K562 (cell line): Measurements from ENCODE around the gene ATF6B. TPM values are rescaled to one million over a fixed set of nuclear protein-coding genes. Genes with fewer than 3 reads are reported as not detected.

Experiments
- EHMT2 ChIP-seq: fragments of 450-650 bp; IDR thresholded peaks from 2 replicates; pipeline ENCODE4 v1.6.1; 2018; ENCODE audit warnings: antibody characterized with exemption
- ETS2 ChIP-seq: IDR thresholded peaks from 2 replicates; pipeline ENCODE4 v1.6.1; 2016; ENCODE audit warnings: borderline replicate concordance, missing genetic modification characterization, mild to moderate bottlenecking, moderate library complexity, missing compliant biosample characterization; ENCODE audit not compliant: poor library complexity, severe bottlenecking
- HLTF ChIP-seq: fragments of 450-650 bp; IDR thresholded peaks from 2 replicates; pipeline ENCODE4 v1.6.1; 2016
- MAZ ChIP-seq, 2 experiments: fragments of 450-650 bp in 1 of 2; sonication (generic) in 1 of 2; formaldehyde crosslinking; IDR thresholded peaks in 1 of 2; conservative IDR thresholded peaks in 1 of 2; 2 replicates each; pipeline versions ENCODE4 v1.4.0 to v1.5.0; 2020; ENCODE audit warnings: mild to moderate bottlenecking in 1 of 2, missing genetic modification reagents in 1 of 2
- NBN ChIP-seq: fragments of 450-650 bp; IDR thresholded peaks from 2 replicates; pipeline ENCODE4 v1.6.1; 2016; ENCODE audit warnings: low read depth, mild to moderate bottlenecking
- NFIX ChIP-seq: fragments of 250-450 bp; sonication (Bioruptor Pico); IDR thresholded peaks from 2 replicates; pipeline ENCODE4 v1.4.0; 2020; ENCODE audit warnings: low read depth, mild to moderate bottlenecking, moderate library complexity
- PTBP1 ChIP-seq: fragments of 200-400 bp; formaldehyde crosslinking; IDR thresholded peaks from 2 replicates; pipeline ENCODE4 v1.6.1; 2017; ENCODE audit warnings: low read depth, low read length
- RBM14 ChIP-seq: fragments of 200-400 bp; formaldehyde crosslinking; IDR thresholded peaks from 2 replicates; pipeline ENCODE4 v1.6.1; 2018; ENCODE audit warnings: low read depth, mild to moderate bottlenecking, low read length, moderate library complexity, borderline replicate concordance; ENCODE audit not compliant: insufficient read depth
- SAP30 ChIP-seq: fragments of 200-600 bp; sonication (generic); IDR thresholded peaks from 2 replicates; pipeline ENCODE4 v1.6.1; 2012; ENCODE audit warnings: borderline replicate concordance, low read depth, mild to moderate bottlenecking, moderate library complexity, low read length, control low read depth, inconsistent platforms; ENCODE audit not compliant: insufficient read depth, poor library complexity, severe bottlenecking
- SP1 ChIP-seq: sonication (generic); formaldehyde crosslinking; IDR thresholded peaks from 2 replicates; pipeline ENCODE4 v1.8.1; 2022; ENCODE audit warnings: mild to moderate bottlenecking, missing genetic modification reagents
- ZNF282 ChIP-seq: sonication (generic); formaldehyde crosslinking; IDR thresholded peaks from 2 replicates; pipeline ENCODE4 v1.8.1; 2023; ENCODE audit warnings: missing genetic modification reagents
- polyA plus RNA-seq, 8 experiments: library from polyadenylated mRNA; depleted of rRNA in 4 of 8; stranded (reverse) in 5 of 8; unstranded in 3 of 8; fragments of >200 nt; fragmentation: Nextera tagmentation in 2 of 8; fragmentation: Illumina TruSeq in 1 of 8; extraction: Ambion mirVana in 2 of 8; extraction: Trizol in 1 of 8; gene quantifications; 2 replicates each; pipeline versions ENCODE4 v1.2.1 to v1.2.3, GENCODE V29; 2011 to 2014; ENCODE audit warnings: inconsistent platforms in 1 of 8, missing spikeins in 1 of 8
- total RNA-seq, 7 experiments: library from RNA; depleted of rRNA in 6 of 7; stranded (reverse); fragments of >200 nt in 6 of 7; fragmentation: Illumina TruSeq in 2 of 7; extraction: Trizol in 2 of 7; gene quantifications; 2 replicates each; pipeline versions ENCODE4 v1.2.1 to v1.2.3, GENCODE V29; 2011 to 2021; ENCODE audit warnings: low replicate concordance in 1 of 7
- TF ChIP-seq, protein P1 (sequence below): sonication (generic); formaldehyde crosslinking; IDR thresholded peaks from 2 replicates; pipeline ENCODE4 v1.8.1; 2023; ENCODE audit warnings: mild to moderate bottlenecking, missing genetic modification reagents
- TF ChIP-seq, protein P2 (sequence below): fragments of 450-650 bp; IDR thresholded peaks from 2 replicates; pipeline ENCODE4 v1.6.1; 2016; ENCODE audit warnings: missing biosample characterization, missing genetic modification characterization
- TF ChIP-seq, protein P3 (sequence below): fragments of 450-650 bp; IDR thresholded peaks from 2 replicates; pipeline ENCODE4 v1.6.1; 2016; ENCODE audit warnings: mild to moderate bottlenecking
- TF ChIP-seq, protein P4 (sequence below), 2 experiments: fragments of 450-650 bp; conservative IDR thresholded peaks; 2 replicates each; pipeline ENCODE4 v1.6.1; 2017; ENCODE audit warnings: mild to moderate bottlenecking in 2 of 2, moderate library complexity in 2 of 2
- TF ChIP-seq, protein P5 (sequence below): fragments of 450-650 bp; formaldehyde crosslinking; IDR thresholded peaks from 2 replicates; pipeline ENCODE4 v1.4.0; 2020; ENCODE audit warnings: mild to moderate bottlenecking, moderate library complexity

Gene ATF6B
- total and polyA plus RNA-seq, 9 of the 15 experiments (the other 6 are each of a cell fraction or from before 2014, with no cell fraction given): 20.7 to 131 (median 31.7) TPM

DNA sequence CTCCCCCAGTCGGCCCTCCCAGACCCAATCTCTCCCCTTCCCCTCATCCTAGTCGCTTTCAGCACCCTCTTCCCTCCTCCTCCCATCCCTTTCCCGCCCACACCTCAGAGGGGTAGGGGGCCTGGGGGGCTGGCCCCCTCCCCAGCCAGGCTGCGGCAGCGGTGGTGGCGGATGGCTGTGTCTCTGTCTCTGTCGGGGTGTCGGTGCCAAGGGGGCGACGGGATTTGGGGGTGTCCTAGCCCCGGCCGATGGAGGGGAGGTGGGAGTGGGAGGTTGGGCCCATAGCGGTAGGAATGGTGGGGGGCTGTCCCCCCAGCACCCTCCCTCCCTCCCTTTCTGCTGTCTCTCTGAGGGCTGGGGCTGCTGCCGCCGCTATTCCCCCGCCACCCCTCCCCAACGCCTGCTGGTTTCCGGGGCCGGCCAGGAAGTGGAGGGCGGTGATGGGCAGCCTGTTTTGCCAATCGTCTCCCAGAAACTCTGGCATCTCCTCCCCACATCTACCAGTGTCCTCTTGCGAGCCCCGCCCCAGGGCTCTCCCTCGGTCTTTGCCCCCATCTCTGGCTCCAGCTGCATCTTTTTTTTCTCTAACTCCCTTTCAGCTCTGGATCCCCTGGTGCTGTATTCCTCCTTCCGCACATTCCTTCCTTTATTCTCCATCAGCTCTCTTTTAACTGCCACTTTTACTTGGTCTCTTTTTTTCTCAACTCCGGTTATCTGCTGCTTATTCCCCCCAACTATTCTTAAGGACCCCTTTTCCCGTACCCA is 47.8 kb upstream of the ATF6B start, which contains the start of gene AGPAT1 (continued):
- TF ChIP-seq, protein P1, sequence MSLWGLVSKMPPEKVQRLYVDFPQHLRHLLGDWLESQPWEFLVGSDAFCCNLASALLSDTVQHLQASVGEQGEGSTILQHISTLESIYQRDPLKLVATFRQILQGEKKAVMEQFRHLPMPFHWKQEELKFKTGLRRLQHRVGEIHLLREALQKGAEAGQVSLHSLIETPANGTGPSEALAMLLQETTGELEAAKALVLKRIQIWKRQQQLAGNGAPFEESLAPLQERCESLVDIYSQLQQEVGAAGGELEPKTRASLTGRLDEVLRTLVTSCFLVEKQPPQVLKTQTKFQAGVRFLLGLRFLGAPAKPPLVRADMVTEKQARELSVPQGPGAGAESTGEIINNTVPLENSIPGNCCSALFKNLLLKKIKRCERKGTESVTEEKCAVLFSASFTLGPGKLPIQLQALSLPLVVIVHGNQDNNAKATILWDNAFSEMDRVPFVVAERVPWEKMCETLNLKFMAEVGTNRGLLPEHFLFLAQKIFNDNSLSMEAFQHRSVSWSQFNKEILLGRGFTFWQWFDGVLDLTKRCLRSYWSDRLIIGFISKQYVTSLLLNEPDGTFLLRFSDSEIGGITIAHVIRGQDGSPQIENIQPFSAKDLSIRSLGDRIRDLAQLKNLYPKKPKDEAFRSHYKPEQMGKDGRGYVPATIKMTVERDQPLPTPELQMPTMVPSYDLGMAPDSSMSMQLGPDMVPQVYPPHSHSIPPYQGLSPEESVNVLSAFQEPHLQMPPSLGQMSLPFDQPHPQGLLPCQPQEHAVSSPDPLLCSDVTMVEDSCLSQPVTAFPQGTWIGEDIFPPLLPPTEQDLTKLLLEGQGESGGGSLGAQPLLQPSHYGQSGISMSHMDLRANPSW (CRISPR knock-in tag): no peak
- TF ChIP-seq, protein P2, sequence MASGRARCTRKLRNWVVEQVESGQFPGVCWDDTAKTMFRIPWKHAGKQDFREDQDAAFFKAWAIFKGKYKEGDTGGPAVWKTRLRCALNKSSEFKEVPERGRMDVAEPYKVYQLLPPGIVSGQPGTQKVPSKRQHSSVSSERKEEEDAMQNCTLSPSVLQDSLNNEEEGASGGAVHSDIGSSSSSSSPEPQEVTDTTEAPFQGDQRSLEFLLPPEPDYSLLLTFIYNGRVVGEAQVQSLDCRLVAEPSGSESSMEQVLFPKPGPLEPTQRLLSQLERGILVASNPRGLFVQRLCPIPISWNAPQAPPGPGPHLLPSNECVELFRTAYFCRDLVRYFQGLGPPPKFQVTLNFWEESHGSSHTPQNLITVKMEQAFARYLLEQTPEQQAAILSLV (tag): 0 out of 2 replicates have a peak, but pooled peaks have one; percentile 19
- TF ChIP-seq, protein P3, sequence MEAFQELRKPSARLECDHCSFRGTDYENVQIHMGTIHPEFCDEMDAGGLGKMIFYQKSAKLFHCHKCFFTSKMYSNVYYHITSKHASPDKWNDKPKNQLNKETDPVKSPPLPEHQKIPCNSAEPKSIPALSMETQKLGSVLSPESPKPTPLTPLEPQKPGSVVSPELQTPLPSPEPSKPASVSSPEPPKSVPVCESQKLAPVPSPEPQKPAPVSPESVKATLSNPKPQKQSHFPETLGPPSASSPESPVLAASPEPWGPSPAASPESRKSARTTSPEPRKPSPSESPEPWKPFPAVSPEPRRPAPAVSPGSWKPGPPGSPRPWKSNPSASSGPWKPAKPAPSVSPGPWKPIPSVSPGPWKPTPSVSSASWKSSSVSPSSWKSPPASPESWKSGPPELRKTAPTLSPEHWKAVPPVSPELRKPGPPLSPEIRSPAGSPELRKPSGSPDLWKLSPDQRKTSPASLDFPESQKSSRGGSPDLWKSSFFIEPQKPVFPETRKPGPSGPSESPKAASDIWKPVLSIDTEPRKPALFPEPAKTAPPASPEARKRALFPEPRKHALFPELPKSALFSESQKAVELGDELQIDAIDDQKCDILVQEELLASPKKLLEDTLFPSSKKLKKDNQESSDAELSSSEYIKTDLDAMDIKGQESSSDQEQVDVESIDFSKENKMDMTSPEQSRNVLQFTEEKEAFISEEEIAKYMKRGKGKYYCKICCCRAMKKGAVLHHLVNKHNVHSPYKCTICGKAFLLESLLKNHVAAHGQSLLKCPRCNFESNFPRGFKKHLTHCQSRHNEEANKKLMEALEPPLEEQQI: no peak
- TF ChIP-seq ZNF282 (CRISPR knock-in tag) (no peak), SAP30 (peak; percentile 63), SP1 (CRISPR knock-in tag) (peak; percentile 53; the same call in 1 of the 2 replicates), NBN (peak; percentile 85), PTBP1 (no peak), NFIX (CRISPR knock-in tag) (no peak), RBM14 (0 out of 2 replicates have a peak, but pooled peaks have one; percentile 40), ETS2 (tag) (no peak), HLTF (no peak; the same call in none of the 2 replicates), MAZ (CRISPR knock-in tag; conservative IDR thresholded peaks at IDR 0.05 in 1 of 2, IDR thresholded peaks at IDR 0.05 in 1 of 2) (peak in 1 of 2 experiments; percentile 94), EHMT2 (peak; percentile 68)
- TF ChIP-seq, protein P4, sequence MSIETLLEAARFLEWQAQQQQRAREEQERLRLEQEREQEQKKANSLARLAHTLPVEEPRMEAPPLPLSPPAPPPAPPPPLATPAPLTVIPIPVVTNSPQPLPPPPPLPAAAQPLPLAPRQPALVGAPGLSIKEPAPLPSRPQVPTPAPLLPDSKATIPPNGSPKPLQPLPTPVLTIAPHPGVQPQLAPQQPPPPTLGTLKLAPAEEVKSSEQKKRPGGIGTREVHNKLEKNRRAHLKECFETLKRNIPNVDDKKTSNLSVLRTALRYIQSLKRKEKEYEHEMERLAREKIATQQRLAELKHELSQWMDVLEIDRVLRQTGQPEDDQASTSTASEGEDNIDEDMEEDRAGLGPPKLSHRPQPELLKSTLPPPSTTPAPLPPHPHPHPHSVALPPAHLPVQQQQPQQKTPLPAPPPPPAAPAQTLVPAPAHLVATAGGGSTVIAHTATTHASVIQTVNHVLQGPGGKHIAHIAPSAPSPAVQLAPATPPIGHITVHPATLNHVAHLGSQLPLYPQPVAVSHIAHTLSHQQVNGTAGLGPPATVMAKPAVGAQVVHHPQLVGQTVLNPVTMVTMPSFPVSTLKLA (conservative IDR thresholded peaks at IDR 0.05): 0 out of 4 replicates have a peak, but pooled peaks of 1 of the 2 experiments have one; percentile 32
- TF ChIP-seq, protein P5, sequence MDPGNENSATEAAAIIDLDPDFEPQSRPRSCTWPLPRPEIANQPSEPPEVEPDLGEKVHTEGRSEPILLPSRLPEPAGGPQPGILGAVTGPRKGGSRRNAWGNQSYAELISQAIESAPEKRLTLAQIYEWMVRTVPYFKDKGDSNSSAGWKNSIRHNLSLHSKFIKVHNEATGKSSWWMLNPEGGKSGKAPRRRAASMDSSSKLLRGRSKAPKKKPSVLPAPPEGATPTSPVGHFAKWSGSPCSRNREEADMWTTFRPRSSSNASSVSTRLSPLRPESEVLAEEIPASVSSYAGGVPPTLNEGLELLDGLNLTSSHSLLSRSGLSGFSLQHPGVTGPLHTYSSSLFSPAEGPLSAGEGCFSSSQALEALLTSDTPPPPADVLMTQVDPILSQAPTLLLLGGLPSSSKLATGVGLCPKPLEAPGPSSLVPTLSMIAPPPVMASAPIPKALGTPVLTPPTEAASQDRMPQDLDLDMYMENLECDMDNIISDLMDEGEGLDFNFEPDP (CRISPR knock-in tag): no peak
